Lower leg skin (tissue), 4 donors: Measurements from ENCODE around the gene MAN1C1. TPM values are rescaled to one million over a fixed set of nuclear protein-coding genes. Genes with fewer than 3 reads are reported as not detected.

Experiments
- DNase-seq, 2 donors: peaks; one replicate each; pipeline ENCODE4 v3.0.0-alpha.2; 2019; ENCODE audit warnings: low spot score in 2 of 2
- H3K4me3 ChIP-seq: fragments of 200-600 bp; sonication (generic); 2 replicates; pipeline ENCODE4 v1.5.1; 2017; ENCODE audit warnings: mild to moderate bottlenecking, low read depth; ENCODE audit not compliant: poor library complexity, severe bottlenecking
- CTCF ChIP-seq, 3 donors: fragments of 450-650 bp; IDR thresholded peaks; one replicate each; pipeline ENCODE4 v1.5.1; 2016; ENCODE audit warnings: antibody characterized with exemption in 3 of 3, mild to moderate bottlenecking in 3 of 3, moderate library complexity in 2 of 3
- POLR2A ChIP-seq, 2 donors: fragments of 450-650 bp; IDR thresholded peaks; one replicate each; pipeline ENCODE4 v1.6.1; 2016 to 2017; ENCODE audit warnings: antibody characterized with exemption in 2 of 2, mild to moderate bottlenecking in 1 of 2, moderate library complexity in 1 of 2
- WGBS, 2 donors: methylation state at CpG; one replicate each; pipeline ENCODE4 v1.1.5; 2018; 5-methylcytosine and 5-hydroxymethylcytosine counted together
- intact Hi-C: fragments of 100-400 bp; cut with DNase I; formaldehyde crosslinking; loops from one replicate; pipeline ENCODE4 v1.15.0; 2023; ENCODE audit warnings: low total_unique reads
- total RNA-seq, 4 donors: library from RNA; depleted of rRNA; stranded (reverse); fragments of >200 nt; gene quantifications; one replicate each; pipeline ENCODE4 v1.1.0, GENCODE V29; 2016

MAN1C1 gene
- total RNA-seq, 4 donors from 2014 or later, result 5.9 to 7.3 (median 6.6) TPM

GRCh38 chr1:25620701-25621350 lies 4.2 kb downstream of the MAN1C1 start:
- TF ChIP-seq POLR2A (IDR thresholded peaks at IDR 0.05), result no peak
- TF ChIP-seq CTCF (IDR thresholded peaks at IDR 0.05), result no peak
- no peak overlapping the region for H3K4me3 ChIP-seq
- WGBS, 2 donors, result 90 to 97% methylated on average over 4 of the region's 4 CpGs
- DNase-seq, result peak in 1 of 2 donors; percentile 53
- intact Hi-C loops, result no loop called here

GRCh38 chr1:25621876-25622275 lies 5.3 kb downstream of the MAN1C1 start:
- no peak overlapping the region for H3K4me3 ChIP-seq
- intact Hi-C loops, result no loop called here
- WGBS, 2 donors, result 92 to 96% methylated on average over 5 of the region's 5 CpGs
- TF ChIP-seq CTCF (IDR thresholded peaks at IDR 0.05), result no peak
- no peak for TF ChIP-seq POLR2A (IDR thresholded peaks at IDR 0.05)
- DNase-seq, result peak in 1 of 2 donors; percentile 68

GRCh38 chr1:25622531-25622930 lies 5.9 kb downstream of the MAN1C1 start:
- no peak for TF ChIP-seq CTCF (IDR thresholded peaks at IDR 0.05)
- no peak for TF ChIP-seq POLR2A (IDR thresholded peaks at IDR 0.05)
- intact Hi-C loops, result no loop called here
- peak in 1 of 2 donors; percentile 58 for DNase-seq
- 75 to 84% methylated on average over 6 of the region's 6 CpGs for WGBS, 2 donors
- no peak overlapping the region for H3K4me3 ChIP-seq

- intact Hi-C loops, result no loop called here
- H3K4me3 ChIP-seq, result no peak overlapping the region
- TF ChIP-seq CTCF (IDR thresholded peaks at IDR 0.05) (no peak), POLR2A (IDR thresholded peaks at IDR 0.05) (no peak)
- DNase-seq, result peak in 1 of 2 donors; percentile 25
- 75 to 93% methylated on average over 4 of the region's 4 CpGs for WGBS, 2 donors
These were observed 6.4 kb downstream of the MAN1C1 start for GRCh38 chr1:25623007-25623406.

GRCh38 chr1:25623731-25624130 lies 7.1 kb downstream of the MAN1C1 start:
- intact Hi-C loops, result no loop called here
- TF ChIP-seq POLR2A (IDR thresholded peaks at IDR 0.05) (no peak), CTCF (IDR thresholded peaks at IDR 0.05) (no peak)
- no peak overlapping the region for H3K4me3 ChIP-seq
- WGBS, 2 donors, result 73 to 78% methylated on average over 4 of the region's 4 CpGs
- peak in 1 of 2 donors; percentile 45 for DNase-seq

- 67 to 76% methylated on average over 3 of the region's 3 CpGs for WGBS, 2 donors
- intact Hi-C loops, result no loop called here
- H3K4me3 ChIP-seq, result no peak overlapping the region
- no peak for TF ChIP-seq CTCF (IDR thresholded peaks at IDR 0.05)
- TF ChIP-seq POLR2A (IDR thresholded peaks at IDR 0.05), result no peak
- peak in 1 of 2 donors; percentile 46 for DNase-seq
These were observed 7.6 kb downstream of the MAN1C1 start for GRCh38 chr1:25624156-25624555.
